Measurements from ENCODE around the gene E2F2.

- TF ChIP-seq CTCF (IDR thresholded peaks at IDR 0.05) (no peak), POLR2A (IDR thresholded peaks at IDR 0.05) (no peak)
Observed at GRCh38 chr1:23479666-23479941, 51.4 kb downstream of the E2F2 start.
